Measurements from ENCODE around the gene EYA4.

DNA sequence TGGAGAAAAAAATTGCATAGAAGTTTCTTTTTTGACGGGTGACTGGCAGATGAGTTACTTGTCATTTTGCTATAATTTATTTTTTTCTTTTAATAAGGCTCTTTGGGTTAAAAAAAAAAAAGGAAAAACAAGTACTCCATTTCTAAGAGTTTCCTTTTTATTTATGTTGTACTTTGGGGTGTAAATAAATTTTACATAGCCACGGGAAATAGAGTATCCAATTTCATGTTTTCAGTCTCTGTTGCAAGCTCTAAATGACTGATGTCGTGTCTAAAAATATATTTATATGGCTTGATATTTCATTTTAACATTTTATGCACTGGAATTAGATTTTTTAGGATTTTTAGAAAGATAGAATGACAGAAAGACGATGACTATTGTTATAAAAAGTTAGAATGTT, 3.4 kb downstream of the EYA4 start:
- TF ChIP-seq POLR2AphosphoS5 (IDR thresholded peaks at IDR 0.05) (no peak), POLR2A (IDR thresholded peaks at IDR 0.05) (no peak), EP300 (IDR thresholded peaks at IDR 0.05) (no peak)
- TF ChIP-seq, protein P1, sequence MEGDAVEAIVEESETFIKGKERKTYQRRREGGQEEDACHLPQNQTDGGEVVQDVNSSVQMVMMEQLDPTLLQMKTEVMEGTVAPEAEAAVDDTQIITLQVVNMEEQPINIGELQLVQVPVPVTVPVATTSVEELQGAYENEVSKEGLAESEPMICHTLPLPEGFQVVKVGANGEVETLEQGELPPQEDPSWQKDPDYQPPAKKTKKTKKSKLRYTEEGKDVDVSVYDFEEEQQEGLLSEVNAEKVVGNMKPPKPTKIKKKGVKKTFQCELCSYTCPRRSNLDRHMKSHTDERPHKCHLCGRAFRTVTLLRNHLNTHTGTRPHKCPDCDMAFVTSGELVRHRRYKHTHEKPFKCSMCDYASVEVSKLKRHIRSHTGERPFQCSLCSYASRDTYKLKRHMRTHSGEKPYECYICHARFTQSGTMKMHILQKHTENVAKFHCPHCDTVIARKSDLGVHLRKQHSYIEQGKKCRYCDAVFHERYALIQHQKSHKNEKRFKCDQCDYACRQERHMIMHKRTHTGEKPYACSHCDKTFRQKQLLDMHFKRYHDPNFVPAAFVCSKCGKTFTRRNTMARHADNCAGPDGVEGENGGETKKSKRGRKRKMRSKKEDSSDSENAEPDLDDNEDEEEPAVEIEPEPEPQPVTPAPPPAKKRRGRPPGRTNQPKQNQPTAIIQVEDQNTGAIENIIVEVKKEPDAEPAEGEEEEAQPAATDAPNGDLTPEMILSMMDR (IDR thresholded peaks at IDR 0.05), result no peak
